Cardiac muscle cell (in vitro differentiated cells and primary cell): ENCODE results near the gene ZNF750. TPM values are rescaled to one million over a fixed set of nuclear protein-coding genes. Genes with fewer than 3 reads are reported as not detected.

Experiments used
- DNase-seq, 2 donors: peaks; one replicate each; pipeline versions ENCODE4 v3.0.0 to v3.0.0-alpha.2; 2010 to 2017; ENCODE audit warnings: low read depth in 1 of 2, low spot score in 1 of 2
- H3K27ac ChIP-seq: fragments of 200-600 bp; sonication (generic); 2 replicates; pipeline ENCODE4 v1.5.1; 2016
- H3K27me3 ChIP-seq: fragments of 200-600 bp; sonication (generic); 2 replicates; pipeline ENCODE4 v1.6.0; 2016; ENCODE audit warnings: control low read depth
- H3K36me3 ChIP-seq: fragments of 200-600 bp; sonication (generic); 2 replicates; pipeline ENCODE4 v1.5.1; 2016; ENCODE audit warnings: control low read depth
- H3K4me1 ChIP-seq: fragments of 200-600 bp; sonication (generic); 2 replicates; pipeline ENCODE4 v1.8.1; 2017; ENCODE audit warnings: low read depth, mild to moderate bottlenecking, mixed run types
- H3K4me3 ChIP-seq: fragments of 200-600 bp; sonication (generic); 2 replicates; pipeline ENCODE4 v1.5.1; 2016; ENCODE audit warnings: mild to moderate bottlenecking
- H3K9me3 ChIP-seq: fragments of 200-600 bp; sonication (generic); 2 replicates; pipeline ENCODE4 v1.5.1; 2017; ENCODE audit warnings: low read depth, mild to moderate bottlenecking, control low read depth
- polyA plus RNA-seq: library from polyadenylated mRNA; unstranded; fragments of >200 nt; fragmentation: Nextera tagmentation; extraction: Ambion mirVana; gene quantifications from 2 replicates; pipeline ENCODE4 v1.2.1, GENCODE V29; 2016
- total RNA-seq: library from RNA; depleted of rRNA; stranded (reverse); fragments of >200 nt; gene quantifications from 2 replicates; pipeline ENCODE4 v1.2.3, GENCODE V29; 2016
- TF ChIP-seq, protein P1 (sequence below): IDR thresholded peaks from 2 replicates; pipeline ENCODE4 v1.5.1; 2012; ENCODE audit warnings: low read depth, mild to moderate bottlenecking, low read length

The ZNF750 gene
- total and polyA plus RNA-seq, 2 experiments from 2014 or later, result 0.49 TPM; not detected in 1

DNA sequence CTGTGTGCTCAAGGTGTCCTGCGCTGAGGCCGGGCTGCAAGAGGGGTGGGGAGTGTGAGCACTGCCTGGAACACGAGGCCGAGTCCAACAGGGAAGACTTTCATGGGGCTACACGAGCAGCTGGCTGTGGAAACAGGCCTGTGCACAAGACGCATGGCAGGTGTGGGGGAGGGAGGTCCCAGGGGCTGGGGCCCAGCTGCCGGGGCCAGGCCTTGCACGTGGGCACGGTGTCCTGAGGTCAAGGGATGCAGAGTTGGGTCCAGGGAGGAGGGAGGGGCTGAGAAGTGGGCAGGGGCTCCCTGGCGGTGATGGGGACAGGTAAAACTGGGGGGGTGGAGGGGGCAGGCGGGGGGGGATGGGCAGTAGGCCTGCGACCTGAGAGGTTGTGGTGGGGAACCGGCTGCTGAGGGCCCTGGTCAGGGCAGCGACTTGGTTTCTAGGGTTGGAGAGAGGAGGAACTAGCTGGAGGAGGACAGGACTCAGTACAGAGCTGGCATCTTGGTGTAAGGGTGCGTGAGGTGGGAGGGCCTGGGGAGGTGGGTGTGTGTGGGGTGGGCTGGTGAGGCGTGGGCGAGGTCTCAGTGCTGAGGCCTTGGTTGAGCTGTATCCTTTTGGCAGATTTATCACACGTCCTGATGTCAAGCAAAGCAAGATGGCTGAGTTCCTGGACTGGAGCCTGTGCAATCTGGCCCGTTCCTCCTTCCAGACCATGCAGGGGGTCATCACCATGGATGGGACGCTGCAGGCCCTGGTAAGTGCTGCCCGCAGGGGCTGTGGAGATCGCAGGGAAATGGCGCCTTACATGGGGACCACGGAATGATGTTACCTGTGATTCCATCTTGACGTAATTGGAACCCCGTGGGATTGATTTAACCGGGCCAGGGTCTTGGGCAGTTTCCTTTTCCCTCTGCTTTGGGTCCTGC, 58.6 kb downstream of the ZNF750 start:
- no peak overlapping the region for H3K27ac ChIP-seq
- H3K9me3 ChIP-seq, result no peaks in the 10 kb centered on the region
- no peak for DNase-seq
- TF ChIP-seq, protein P1, sequence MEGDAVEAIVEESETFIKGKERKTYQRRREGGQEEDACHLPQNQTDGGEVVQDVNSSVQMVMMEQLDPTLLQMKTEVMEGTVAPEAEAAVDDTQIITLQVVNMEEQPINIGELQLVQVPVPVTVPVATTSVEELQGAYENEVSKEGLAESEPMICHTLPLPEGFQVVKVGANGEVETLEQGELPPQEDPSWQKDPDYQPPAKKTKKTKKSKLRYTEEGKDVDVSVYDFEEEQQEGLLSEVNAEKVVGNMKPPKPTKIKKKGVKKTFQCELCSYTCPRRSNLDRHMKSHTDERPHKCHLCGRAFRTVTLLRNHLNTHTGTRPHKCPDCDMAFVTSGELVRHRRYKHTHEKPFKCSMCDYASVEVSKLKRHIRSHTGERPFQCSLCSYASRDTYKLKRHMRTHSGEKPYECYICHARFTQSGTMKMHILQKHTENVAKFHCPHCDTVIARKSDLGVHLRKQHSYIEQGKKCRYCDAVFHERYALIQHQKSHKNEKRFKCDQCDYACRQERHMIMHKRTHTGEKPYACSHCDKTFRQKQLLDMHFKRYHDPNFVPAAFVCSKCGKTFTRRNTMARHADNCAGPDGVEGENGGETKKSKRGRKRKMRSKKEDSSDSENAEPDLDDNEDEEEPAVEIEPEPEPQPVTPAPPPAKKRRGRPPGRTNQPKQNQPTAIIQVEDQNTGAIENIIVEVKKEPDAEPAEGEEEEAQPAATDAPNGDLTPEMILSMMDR, result no peak
- peaks cover 4% of the 10 kb centered on the region for H3K4me1 ChIP-seq
- H3K36me3 ChIP-seq, result peaks cover 13% of the 10 kb centered on the region
- H3K27me3 ChIP-seq, result no peaks in the 10 kb centered on the region
- H3K4me3 ChIP-seq, result no peak overlapping the region

DNA sequence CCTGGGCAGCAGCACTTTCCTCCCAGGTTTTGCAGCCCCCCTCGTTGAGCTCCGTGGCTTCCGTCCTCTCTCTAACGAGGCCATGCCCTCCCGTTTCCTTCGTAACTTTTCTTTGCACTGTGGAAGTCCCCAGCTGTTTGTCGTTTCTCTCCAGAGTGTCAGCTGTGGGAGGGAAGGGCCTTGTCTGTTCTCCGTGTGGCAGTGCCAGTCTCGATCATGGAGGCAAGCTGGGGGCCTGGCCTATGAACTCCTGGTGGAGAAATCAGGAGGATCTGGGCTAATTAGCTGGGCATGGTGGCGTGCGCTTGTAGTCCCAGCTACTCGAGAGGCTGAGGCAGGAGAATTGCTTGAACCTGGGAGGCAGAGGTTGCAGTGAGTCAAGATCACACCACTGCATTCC, 59.6 kb downstream of the ZNF750 start:
- no peak for DNase-seq
- TF ChIP-seq, protein P1, result no peak
- Histone ChIP-seq H3K36me3 (peaks cover 13% of the 10 kb centered on the region), H3K9me3 (no peaks in the 10 kb centered on the region), H3K4me1 (peaks cover 4% of the 10 kb centered on the region), H3K27me3 (no peaks in the 10 kb centered on the region), H3K27ac (no peak overlapping the region), H3K4me3 (no peak overlapping the region)

DNA sequence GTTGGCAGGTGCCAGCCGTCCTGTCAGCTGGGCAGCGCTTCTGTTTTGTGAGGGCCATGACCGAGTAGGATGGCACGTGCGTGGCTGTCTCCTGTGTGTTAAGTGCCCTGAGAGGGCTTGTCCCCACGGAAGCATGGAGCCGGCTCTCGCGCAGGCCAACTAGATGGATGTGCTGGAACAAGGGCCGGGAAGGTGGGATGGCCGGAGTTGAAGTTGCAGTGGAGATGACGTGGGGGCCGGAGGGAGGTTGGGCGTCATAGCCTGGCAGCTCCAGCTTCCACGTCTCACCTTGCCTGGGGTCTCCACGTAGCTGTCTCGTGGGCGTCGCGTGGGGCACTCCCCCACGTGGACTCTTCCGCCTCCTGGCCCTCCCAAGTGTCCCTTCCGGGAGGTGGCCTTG, 60.3 kb downstream of the ZNF750 start:
- H3K4me3 ChIP-seq, result no peak overlapping the region
- H3K27me3 ChIP-seq, result no peaks in the 10 kb centered on the region
- H3K4me1 ChIP-seq, result peaks cover 4% of the 10 kb centered on the region
- no peak overlapping the region for H3K27ac ChIP-seq
- H3K9me3 ChIP-seq, result no peaks in the 10 kb centered on the region
- TF ChIP-seq, protein P1, result no peak
- peaks cover 13% of the 10 kb centered on the region for H3K36me3 ChIP-seq
- DNase-seq, result no peak

Other genes starting within 250 kb of the ZNF750 start
- 83.2 and 111 TPM in 2 replicates for gene WDR45B, start 191.6 kb downstream of the ZNF750 start, total RNA-seq
- gene WDR45B, start 191.6 kb downstream of the ZNF750 start, polyA plus RNA-seq, result 99.5 and 105 TPM in 2 replicates
- gene RAB40B, start 141.3 kb downstream of the ZNF750 start, total RNA-seq, result 29.7 and 38.9 TPM in 2 replicates
- gene RAB40B, start 141.3 kb downstream of the ZNF750 start, polyA plus RNA-seq, result 28.9 and 42.8 TPM in 2 replicates
- 10.9 and 18.6 TPM in 2 replicates for gene FN3KRP, start 123.3 kb downstream of the ZNF750 start, total RNA-seq
- gene FN3KRP, start 123.3 kb downstream of the ZNF750 start, polyA plus RNA-seq, result 30.7 and 38.7 TPM in 2 replicates
- gene FN3K, start 104.4 kb downstream of the ZNF750 start, total RNA-seq, result 20.0 and 20.6 TPM in 2 replicates
- gene FN3K, start 104.4 kb downstream of the ZNF750 start, polyA plus RNA-seq, result 10.3 and 18.1 TPM in 2 replicates
- gene TBCD, start 88.0 kb downstream of the ZNF750 start, total RNA-seq, result 32.1 and 55.7 TPM in 2 replicates
- gene TBCD, start 88.0 kb downstream of the ZNF750 start, polyA plus RNA-seq, result 66.0 and 106 TPM in 2 replicates
- gene METRNL, start 239.6 kb upstream of the ZNF750 start, total RNA-seq, result 41.5 and 44.1 TPM in 2 replicates
- 30.0 and 40.5 TPM in 2 replicates for gene METRNL, start 239.6 kb upstream of the ZNF750 start, polyA plus RNA-seq